IPS DF 6.9 (cell line): ENCODE data around the gene CCDC71.

ENCODE experiments used
- DNase-seq: peaks from one replicate; pipeline ENCODE4 v3.0.0-alpha.2; 2013; ENCODE audit warnings: low read depth, low spot score
- H3K27ac ChIP-seq: one replicate; pipeline ENCODE4 v1.5.1; 2013; ENCODE audit warnings: low read length, control low read depth
- H3K27me3 ChIP-seq: 2 replicates; pipeline ENCODE4 v1.6.1; 2013; ENCODE audit warnings: mild to moderate bottlenecking, low read length; ENCODE audit not compliant: control insufficient read depth, insufficient read depth
- H3K36me3 ChIP-seq: 2 replicates; pipeline ENCODE4 v1.6.1; 2013; ENCODE audit warnings: low read length; ENCODE audit not compliant: control insufficient read depth, insufficient read depth
- H3K4me1 ChIP-seq: 2 replicates; pipeline ENCODE4 v1.6.1; 2013; ENCODE audit warnings: low read length; ENCODE audit not compliant: control insufficient read depth, insufficient read depth
- H3K4me3 ChIP-seq: 2 replicates; pipeline ENCODE4 v1.5.1; 2013; ENCODE audit warnings: mild to moderate bottlenecking, low read length
- H3K9me3 ChIP-seq: 2 replicates; pipeline ENCODE4 v1.6.1; 2013; ENCODE audit warnings: low read length, inconsistent platforms; ENCODE audit not compliant: control insufficient read depth, insufficient read depth
- WGBS: extraction: QIAGEN DNeasy Blood & Tissue Kit; methylation state at CpG from one replicate; pipeline ENCODE4 v1.1.7; 2013; ENCODE audit warnings: mixed read lengths, missing lambda C conversion rate; ENCODE audit not compliant: insufficient read length, insufficient coverage; 5-methylcytosine and 5-hydroxymethylcytosine counted together

CCDC71 gene

DNA sequence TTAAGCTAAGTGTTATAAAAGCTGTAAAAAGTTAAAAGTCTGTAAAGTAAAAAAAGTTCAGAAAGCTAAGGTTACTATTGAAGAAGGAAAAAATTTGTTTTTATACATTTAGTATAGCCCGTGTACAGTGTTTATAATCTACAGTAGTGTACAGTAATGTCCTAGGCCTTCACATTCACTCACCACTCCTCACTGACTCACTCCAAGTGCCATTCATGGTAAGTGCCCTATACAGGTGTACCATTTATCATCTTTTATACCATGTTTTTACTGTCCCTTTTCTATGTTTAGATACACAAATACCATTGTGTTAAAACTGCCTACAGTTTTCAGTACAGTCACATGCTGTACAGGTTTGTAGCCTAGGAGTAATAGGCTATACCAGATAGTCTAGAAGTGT, 8.8 kb downstream of the CCDC71 start:
- H3K4me3 ChIP-seq, result no peak overlapping the region
- H3K27me3 ChIP-seq, result peaks cover 1% of the 10 kb centered on the region; the same call in 1 of the 2 replicates
- H3K4me1 ChIP-seq, result no peaks in the 10 kb centered on the region
- H3K36me3 ChIP-seq, result no peaks in the 10 kb centered on the region
- no peaks in the 10 kb centered on the region for H3K9me3 ChIP-seq
- no peak overlapping the region for H3K27ac ChIP-seq
- no peak for DNase-seq
- no CpG with 5 or more reads among the region's 1 CpG for WGBS

DNA sequence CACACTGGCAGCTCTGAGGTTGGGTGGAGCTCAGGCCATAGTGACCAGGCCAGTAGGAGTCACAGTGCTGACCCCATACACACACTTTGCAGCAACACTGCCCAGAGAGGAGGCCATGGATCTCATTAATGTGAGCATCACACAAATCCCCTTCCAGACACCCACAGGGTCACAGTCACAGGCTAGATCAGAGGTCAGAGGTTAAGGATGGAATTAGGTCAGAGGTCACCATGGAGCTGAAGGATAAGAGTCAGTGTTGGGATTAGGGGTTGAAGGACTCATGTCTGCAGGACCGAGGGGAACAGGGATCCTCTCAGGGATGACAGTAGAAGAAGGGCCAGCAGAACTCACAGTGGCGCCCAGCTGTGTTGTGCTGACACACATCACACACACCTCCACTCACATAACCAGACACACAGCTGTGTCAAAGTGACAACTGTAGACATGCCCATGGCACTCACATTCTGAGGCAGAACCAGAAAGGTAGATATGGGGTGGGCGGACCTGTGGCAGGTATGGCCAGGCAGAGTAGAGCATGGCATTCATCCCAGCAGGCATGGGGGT, 12.7 kb downstream of the CCDC71 start:
- DNase-seq, result no peak
- Histone ChIP-seq H3K9me3 (no peaks in the 10 kb centered on the region), H3K36me3 (no peaks in the 10 kb centered on the region), H3K4me3 (no peak overlapping the region), H3K27ac (no peak overlapping the region), H3K27me3 (peaks cover 4% of the 10 kb centered on the region; the same call in 1 of the 2 replicates), H3K4me1 (no peaks in the 10 kb centered on the region)
- no CpG with 5 or more reads among the region's 3 CpGs for WGBS

DNA sequence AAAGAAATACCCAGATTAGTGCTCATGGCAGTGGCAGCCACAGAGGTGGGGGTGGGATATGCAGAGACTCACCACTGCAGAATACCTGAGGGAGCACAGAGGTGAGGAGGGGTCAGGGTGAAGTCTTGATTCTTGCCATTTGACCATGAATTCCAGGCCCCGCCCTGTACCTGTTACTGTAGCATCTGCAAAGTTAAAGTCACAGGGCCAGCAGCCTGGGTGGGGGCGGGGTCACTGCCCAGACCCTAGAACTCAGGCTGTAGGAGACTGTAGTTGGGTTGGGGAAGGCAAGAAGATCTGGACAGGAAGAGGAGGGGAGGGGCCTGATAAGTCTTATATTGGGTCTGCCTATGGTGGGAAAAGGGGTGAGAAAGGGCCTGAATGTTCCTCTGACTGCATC, 14.5 kb downstream of the CCDC71 start:
- no peaks in the 10 kb centered on the region for H3K36me3 ChIP-seq
- no peak overlapping the region for H3K27ac ChIP-seq
- peaks cover 4% of the 10 kb centered on the region; the same call in 1 of the 2 replicates for H3K27me3 ChIP-seq
- H3K4me3 ChIP-seq, result no peak overlapping the region
- H3K4me1 ChIP-seq, result no peaks in the 10 kb centered on the region
- no CpG with 5 or more reads among the region's 2 CpGs for WGBS
- no peak for DNase-seq
- H3K9me3 ChIP-seq, result no peaks in the 10 kb centered on the region

DNA sequence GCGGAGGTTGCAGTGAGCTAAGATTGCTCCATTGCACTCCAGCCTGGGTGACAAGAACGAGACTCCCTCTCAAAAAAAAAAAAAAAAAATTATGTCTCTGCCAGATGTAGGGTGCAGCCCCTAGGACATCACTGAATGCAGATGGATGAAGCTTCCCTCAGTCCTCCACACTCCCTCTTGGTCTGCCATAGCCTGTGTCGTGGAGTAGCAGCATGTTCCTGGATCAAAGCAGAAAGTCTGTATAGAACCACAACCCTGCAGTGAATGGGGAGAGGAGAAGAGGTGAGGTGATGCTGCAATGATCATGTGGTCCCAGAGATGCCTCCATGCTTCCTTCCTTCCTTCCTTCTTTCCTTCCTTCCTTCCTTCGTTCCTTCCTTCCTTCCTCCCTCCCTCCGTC, 18.0 kb downstream of the CCDC71 start:
- H3K27ac ChIP-seq, result no peak overlapping the region
- no peaks in the 10 kb centered on the region for H3K4me1 ChIP-seq
- no peaks in the 10 kb centered on the region for H3K9me3 ChIP-seq
- no peak overlapping the region for H3K4me3 ChIP-seq
- DNase-seq, result no peak
- no CpG with 5 or more reads among the region's 5 CpGs for WGBS
- H3K27me3 ChIP-seq, result peaks cover 4% of the 10 kb centered on the region; the same call in 1 of the 2 replicates
- H3K36me3 ChIP-seq, result no peaks in the 10 kb centered on the region

DNA sequence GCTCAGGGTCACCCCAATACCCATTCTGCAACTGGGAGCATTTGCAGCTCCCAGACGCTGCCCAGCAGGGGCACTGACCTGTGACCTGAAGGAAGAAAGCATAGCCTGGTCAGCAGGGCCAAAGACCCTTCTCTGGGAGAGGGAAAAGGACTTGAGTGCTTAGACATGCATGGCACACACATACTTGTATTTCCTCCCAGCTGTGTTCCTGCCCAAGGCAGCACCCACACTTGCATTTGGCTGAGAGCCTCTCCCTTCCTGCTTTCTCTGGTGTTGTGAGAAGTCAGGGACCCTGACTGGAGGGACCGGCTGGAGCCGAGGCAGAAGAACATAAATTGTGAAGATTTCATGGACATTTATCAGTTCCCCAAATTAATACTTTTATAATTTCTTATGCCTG, 26.1 kb downstream of the CCDC71 start:
- H3K4me1 ChIP-seq, result peaks cover 1% of the 10 kb centered on the region; the same call in 1 of the 2 replicates
- H3K27ac ChIP-seq, result no peak overlapping the region
- no CpG with 5 or more reads among the region's 3 CpGs for WGBS
- no peaks in the 10 kb centered on the region for H3K27me3 ChIP-seq
- no peaks in the 10 kb centered on the region for H3K9me3 ChIP-seq
- H3K36me3 ChIP-seq, result no peaks in the 10 kb centered on the region
- no peak for DNase-seq
- no peak overlapping the region for H3K4me3 ChIP-seq

DNA sequence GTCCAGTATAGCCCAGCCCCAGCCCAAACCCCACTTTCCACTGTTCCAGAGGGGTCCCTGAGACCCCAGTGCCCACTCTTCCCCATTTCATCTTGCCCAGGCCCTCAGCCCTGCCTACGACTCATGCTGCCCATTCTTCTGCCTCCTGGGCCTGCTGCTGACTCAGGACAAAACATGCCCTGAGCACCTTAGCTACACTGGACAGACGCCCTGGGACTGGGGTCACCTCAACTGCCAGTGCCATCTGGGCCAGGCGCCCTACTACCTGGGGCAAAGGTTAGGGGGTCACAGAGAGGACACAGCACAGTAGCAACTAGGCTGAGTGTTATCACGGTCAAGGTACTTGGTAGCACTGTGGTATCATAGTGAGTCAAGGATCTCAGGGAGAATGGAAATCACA, 30.6 kb downstream of the CCDC71 start:
- Histone ChIP-seq H3K4me1 (peaks cover 5% of the 10 kb centered on the region; the same call in 1 of the 2 replicates), H3K27me3 (no peaks in the 10 kb centered on the region), H3K27ac (no peak overlapping the region), H3K4me3 (no peak overlapping the region), H3K9me3 (no peaks in the 10 kb centered on the region), H3K36me3 (no peaks in the 10 kb centered on the region)
- no CpG with 5 or more reads among the region's 4 CpGs for WGBS
- DNase-seq, result no peak

DNA sequence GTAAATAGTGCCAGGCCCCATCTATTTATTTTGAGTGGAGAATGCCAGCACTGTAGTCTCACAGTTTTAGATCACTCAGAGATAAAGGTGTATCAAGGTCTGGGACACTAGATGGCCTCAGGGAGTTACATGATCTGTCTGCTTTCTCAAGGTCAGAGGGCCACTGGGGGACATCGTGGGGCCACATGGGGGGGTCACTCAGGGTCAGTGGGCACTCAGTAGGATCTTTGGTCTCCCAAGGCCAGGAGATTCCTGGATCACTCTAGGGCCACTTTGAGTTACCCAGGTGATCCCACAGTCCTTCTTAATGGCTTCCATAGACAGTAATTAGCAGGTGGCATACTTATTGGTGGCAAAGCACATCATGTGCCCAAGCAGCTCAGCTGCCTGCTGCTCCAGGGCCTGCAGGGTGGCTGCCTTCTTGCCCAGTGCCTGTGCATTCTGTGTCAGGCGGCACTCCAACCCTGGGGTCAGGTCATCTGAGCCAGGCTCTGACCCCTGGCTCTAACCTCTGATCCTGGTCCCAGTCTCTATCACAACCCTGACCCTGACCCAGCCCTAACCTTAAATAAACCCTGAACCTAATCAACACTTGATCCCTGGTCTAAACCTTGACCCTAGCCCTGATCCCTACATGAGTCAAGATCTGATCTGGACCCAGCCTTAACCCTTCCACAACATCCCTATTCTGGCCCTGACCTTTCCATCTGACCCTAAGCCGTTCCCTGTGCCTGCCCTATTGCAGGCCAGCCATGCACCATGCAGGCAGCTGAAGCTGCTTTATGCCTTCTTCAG, 31.5 kb downstream of the CCDC71 start:
- WGBS, result no CpG with 5 or more reads among the region's 3 CpGs
- Histone ChIP-seq H3K4me1 (0 out of 2 replicates have a peak, but pooled peaks cover 4% of the 10 kb centered on the region), H3K9me3 (no peaks in the 10 kb centered on the region), H3K27ac (no peak overlapping the region), H3K4me3 (no peak overlapping the region), H3K27me3 (no peaks in the 10 kb centered on the region), H3K36me3 (no peaks in the 10 kb centered on the region)
- DNase-seq, result no peak

DNA sequence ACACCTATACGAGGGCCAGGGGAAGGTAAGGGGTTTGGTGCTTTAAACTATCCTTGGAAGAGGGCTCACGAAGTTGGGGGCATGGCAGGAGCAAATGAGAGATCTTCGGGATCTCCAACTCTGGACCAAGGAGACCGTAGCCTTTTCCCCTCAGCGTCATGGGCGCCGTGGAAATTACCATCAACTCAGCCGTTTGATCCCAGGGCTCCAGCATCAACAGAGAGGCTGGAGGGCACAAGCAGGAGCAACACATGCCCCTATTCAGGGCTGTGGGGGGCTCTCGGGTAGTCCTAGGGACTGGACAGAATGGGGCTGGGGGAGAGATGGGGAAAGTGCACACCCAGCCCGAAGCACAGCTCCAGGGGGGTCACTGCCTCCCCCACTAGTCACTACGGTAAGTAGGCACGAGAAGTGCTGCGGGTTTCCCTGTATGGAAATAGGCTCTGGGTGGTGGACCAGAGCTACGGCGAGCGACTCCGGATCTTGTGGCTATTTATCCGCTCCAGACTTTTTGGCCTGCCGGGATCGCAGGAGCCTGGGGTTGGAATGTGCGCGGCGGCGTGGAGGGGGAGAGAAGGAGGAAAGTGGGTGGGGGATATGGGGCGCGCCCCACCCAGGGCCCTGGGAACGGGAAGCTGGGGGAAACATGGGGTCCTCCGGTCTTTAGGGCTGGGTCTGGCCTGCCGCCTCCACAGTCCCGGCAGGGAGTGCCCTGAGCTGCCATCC, 32.7 kb downstream of the CCDC71 start:
- no CpG with 5 or more reads among the region's 30 CpGs for WGBS
- Histone ChIP-seq H3K27ac (no peak overlapping the region), H3K4me3 (peak overlapping the region; percentile 73; the same call in 1 of the 2 replicates), H3K36me3 (peaks cover under 1% of the 10 kb centered on the region; the same call in 1 of the 2 replicates), H3K4me1 (0 out of 2 replicates have a peak, but pooled peaks cover 4% of the 10 kb centered on the region), H3K9me3 (no peaks in the 10 kb centered on the region), H3K27me3 (no peaks in the 10 kb centered on the region)
- DNase-seq, result peak; percentile 70

DNA sequence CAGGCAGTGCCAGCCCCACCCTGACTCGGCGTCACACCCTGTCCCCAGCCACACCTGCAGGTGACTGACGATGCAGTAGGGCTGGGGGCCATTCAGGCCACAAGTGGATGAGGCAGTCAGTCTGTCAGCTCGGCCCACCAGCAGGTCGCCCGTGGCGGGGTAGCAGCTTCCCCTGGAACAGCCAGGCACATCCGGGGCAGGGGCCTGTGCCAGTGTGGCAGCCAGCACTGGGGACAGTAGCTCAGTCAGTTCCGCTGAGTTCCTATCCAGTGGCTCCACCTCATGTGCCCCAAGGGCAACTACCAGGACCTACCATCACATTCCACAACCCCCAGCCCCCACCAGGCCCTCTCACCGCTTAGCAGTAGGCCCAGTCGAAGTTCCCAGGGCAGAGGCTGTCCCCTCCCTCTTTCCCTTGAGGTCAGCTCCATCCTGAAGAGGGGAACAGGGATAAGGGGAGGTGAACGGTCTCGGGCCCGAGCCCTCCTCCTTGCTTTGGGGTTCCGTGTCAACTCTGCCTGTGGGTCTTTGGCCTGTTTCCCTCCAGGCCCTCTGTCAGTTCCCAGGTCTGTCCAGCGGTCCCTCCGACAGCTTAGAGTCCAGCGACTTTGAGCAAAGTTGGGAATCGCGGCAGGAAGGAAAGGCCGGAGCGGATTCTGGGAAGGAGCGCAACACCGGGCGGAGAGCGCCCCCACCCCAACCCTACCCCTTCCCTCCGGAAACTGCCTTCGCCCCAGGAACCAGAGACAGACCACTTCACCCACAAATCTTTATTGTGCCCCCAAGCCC, 33.5 kb downstream of the CCDC71 start, which contains the start of gene LAMB2:
Gene LAMB2, minus strand, starts transcription at position 614 of the 789 bp plus-strand sequence. Its CDS starts 183 bp downstream, at position 431.
- no peak within 1 kb of the TSS for H3K27ac ChIP-seq
- DNase-seq, result no peak
- no CpG with 5 or more reads among the region's 28 CpGs for WGBS
- no peaks in the 10 kb centered on the region for H3K27me3 ChIP-seq
- no peaks in the 10 kb centered on the region for H3K9me3 ChIP-seq
- peaks cover 3% of the 10 kb centered on the region; the same call in 1 of the 2 replicates for H3K36me3 ChIP-seq
- H3K4me1 ChIP-seq, result 0 out of 2 replicates have a peak, but pooled peaks cover 4% of the 10 kb centered on the region
- peak within 1 kb of the TSS; percentile 73; the same call in 1 of the 2 replicates for H3K4me3 ChIP-seq
